CD4-positive, CD25-positive, alpha-beta regulatory T cell (primary cell): ENCODE data around the gene IRS1. TPM values are rescaled to one million over a fixed set of nuclear protein-coding genes. Genes with fewer than 3 reads are reported as not detected.
"Not testable (repeated sequence)": the region's sequence is repeated elsewhere in the genome, so short reads cannot be mapped to it uniquely, and the experiment has no call there.

Experiments
- ATAC-seq, 2 donors: fragments of 150-1000 bp; cut with Tn5 transposase; one replicate each; pipeline ENCODE4 v1.10.0; 2021; ENCODE audit warnings: low read depth in 2 of 2, moderate number of reproducible peaks in 2 of 2, moderate library complexity in 1 of 2
- DNase-seq, 3 donors: peaks; one replicate each; pipeline versions ENCODE4 v3.0.0 to v3.0.0-alpha.2; 2012 to 2022; ENCODE audit warnings: mixed read lengths in 1 of 3
- H3K27ac ChIP-seq: one replicate; pipeline ENCODE4 v1.7.0; 2013; ENCODE audit warnings: mild to moderate bottlenecking, low read length; ENCODE audit not compliant: insufficient read depth, poor library complexity, severe bottlenecking
- H3K27me3 ChIP-seq: one replicate; pipeline ENCODE4 v1.7.0; 2013; ENCODE audit warnings: low read length; ENCODE audit not compliant: control insufficient read depth, insufficient read depth
- H3K36me3 ChIP-seq: one replicate; pipeline ENCODE4 v1.7.0; 2013; ENCODE audit warnings: mild to moderate bottlenecking, low read length, moderate library complexity; ENCODE audit not compliant: control insufficient read depth, insufficient read depth
- H3K4me1 ChIP-seq: 2 replicates; pipeline ENCODE4 v1.7.0; 2013; ENCODE audit warnings: mild to moderate bottlenecking, low read length; ENCODE audit not compliant: insufficient read depth, control insufficient read depth, poor library complexity, severe bottlenecking
- H3K4me3 ChIP-seq: one replicate; pipeline ENCODE4 v1.7.0; 2013; ENCODE audit warnings: low read depth, mild to moderate bottlenecking, low read length, moderate library complexity
- H3K9me3 ChIP-seq, 2 experiments: 1 replicate in 1 of 2; 2 replicates in 1 of 2; pipeline ENCODE4 v1.7.0; 2013; ENCODE audit warnings: low read length in 2 of 2, mild to moderate bottlenecking in 1 of 2, moderate library complexity in 1 of 2; ENCODE audit not compliant: control insufficient read depth in 2 of 2
- H3K27ac Mint-ChIP-seq, 3 donors: one replicate each; pipeline ENCODE4 v1.8.0; 2020 to 2022; ENCODE audit warnings: mild to moderate bottlenecking in 3 of 3, mixed read lengths in 3 of 3, moderate library complexity in 2 of 3
- H3K27me3 Mint-ChIP-seq: one replicate; pipeline ENCODE4 v1.8.0; 2022; ENCODE audit warnings: mild to moderate bottlenecking, mixed read lengths
- H3K36me3 Mint-ChIP-seq: one replicate; pipeline ENCODE4 v1.8.0; 2020; ENCODE audit warnings: mixed read lengths
- H3K4me1 Mint-ChIP-seq, 4 donors: one replicate each; pipeline ENCODE4 v1.8.0; 2020 to 2022; ENCODE audit warnings: mixed read lengths in 4 of 4, mild to moderate bottlenecking in 1 of 4
- H3K4me3 Mint-ChIP-seq, 4 donors: one replicate each; pipeline ENCODE4 v1.8.0; 2020 to 2022; ENCODE audit warnings: mild to moderate bottlenecking in 4 of 4, mixed read lengths in 4 of 4, moderate library complexity in 3 of 4
- H3K9me3 Mint-ChIP-seq, 7 donors: one replicate each; pipeline ENCODE4 v1.8.0; 2020 to 2022; ENCODE audit warnings: mixed read lengths in 7 of 7, mild to moderate bottlenecking in 3 of 7, moderate library complexity in 2 of 7
- polyA plus RNA-seq, 4 donors: library from polyadenylated mRNA; unstranded; fragments of 300-500 nt; fragmentation: Illumina TruSeq; gene quantifications; one replicate each; pipeline ENCODE4 v1.2.3, GENCODE V29; 2021
- total RNA-seq: library from RNA; stranded (reverse); gene quantifications from one replicate; pipeline ENCODE4 v1.2.3, GENCODE V29; 2022

IRS1 gene
- total RNA-seq (3.5 TPM), polyA plus RNA-seq (under 1 TPM in 3 of 4 donors, not detected in 1; 0.05 to 0.17 (median 0.13) TPM)

GRCh38 chr2:226799211-226799975 is at the start of gene IRS1:
TSS of gene IRS1 (minus strand) at chr2:226799820. CDS start at chr2:226798738, 1,082 bp downstream.
- H3K4me1 Mint-ChIP-seq = peaks cover 6 to 26% (median 12%) of the 10 kb centered on the region in 4 donors

GRCh38 chr2:226849349-226849748 is 49.7 kb upstream of the IRS1 start:
- ATAC-seq (no peak), DNase-seq (no peak)
- no peaks in the 10 kb centered on the region for H3K9me3 Mint-ChIP-seq
- H3K4me3 Mint-ChIP-seq = no peak overlapping the region
- H3K36me3 Mint-ChIP-seq = peaks cover 11% of the 10 kb centered on the region
- no peak overlapping the region for H3K4me3 ChIP-seq
- H3K9me3 ChIP-seq = no peaks in the 10 kb centered on the region
- peaks cover 6% of the 10 kb centered on the region for H3K36me3 ChIP-seq
- H3K4me1 ChIP-seq = no peaks in the 10 kb centered on the region
- no peaks in the 10 kb centered on the region for H3K27me3 Mint-ChIP-seq
- peak overlapping the region in 1 of 3 donors; percentile 65 for H3K27ac Mint-ChIP-seq
- H3K27me3 ChIP-seq = no peaks in the 10 kb centered on the region
- H3K4me1 Mint-ChIP-seq = peaks cover 9 to 31% (median 22%) of the 10 kb centered on the region in 4 donors
- no peak overlapping the region for H3K27ac ChIP-seq

More at GRCh38 chr2:226799211-226799975, at the start of gene IRS1:
- Histone ChIP-seq H3K27me3 (peaks cover 2% of the 10 kb centered on the region), H3K27ac (peak within 1 kb of the TSS; percentile 33), H3K4me1 (peaks cover 30% of the 10 kb centered on the region), H3K36me3 (no peaks in the 10 kb centered on the region), H3K4me3 (peak within 1 kb of the TSS; percentile 53), H3K9me3 (no peaks in the 10 kb centered on the region)
- Mint-ChIP-seq H3K27ac (peak within 1 kb of the TSS in 2 of 3 donors; percentile 69 to 83), H3K9me3 (no peaks in the 10 kb centered on the region), H3K36me3 (no peaks in the 10 kb centered on the region), H3K27me3 (peaks cover 37% of the 10 kb centered on the region), H3K4me3 (peak within 1 kb of the TSS; percentile 86 to 93 (median 90))
- DNase-seq (peak; percentile 59 to 69 (median 61)), ATAC-seq (peak; percentile 50 to 59)

GRCh38 chr2:226847511-226847910 is 47.9 kb upstream of the IRS1 start:
- Mint-ChIP-seq H3K27me3 (no peaks in the 10 kb centered on the region), H3K27ac (no peak overlapping the region), H3K4me1 (peaks cover 10 to 45% (median 32%) of the 10 kb centered on the region in 4 donors), H3K4me3 (no peak overlapping the region), H3K9me3 (peaks cover 0 to under 1% (median 0%) of the 10 kb centered on the region in 7 donors), H3K36me3 (peaks cover 22% of the 10 kb centered on the region)
- no peak for DNase-seq
- ATAC-seq = no peak
- Histone ChIP-seq H3K36me3 (peaks cover 6% of the 10 kb centered on the region), H3K27me3 (no peaks in the 10 kb centered on the region), H3K4me1 (no peaks in the 10 kb centered on the region), H3K4me3 (no peak overlapping the region), H3K27ac (no peak overlapping the region), H3K9me3 (no peaks in the 10 kb centered on the region)

- peaks cover 0 to 2% (median 0%) of the 10 kb centered on the region in 7 donors for H3K9me3 Mint-ChIP-seq
- no peak overlapping the region for H3K27ac Mint-ChIP-seq
- no peaks in the 10 kb centered on the region for H3K27me3 Mint-ChIP-seq
- no peak overlapping the region for H3K4me3 Mint-ChIP-seq
- peaks cover 2% of the 10 kb centered on the region for H3K36me3 ChIP-seq
- no peak for ATAC-seq
- H3K27ac ChIP-seq = no peak overlapping the region
- H3K4me1 ChIP-seq = no peaks in the 10 kb centered on the region
- DNase-seq = no peak
- H3K36me3 Mint-ChIP-seq = peaks cover 24% of the 10 kb centered on the region
- H3K4me3 ChIP-seq = no peak overlapping the region
- H3K4me1 Mint-ChIP-seq = peaks cover 10 to 47% (median 36%) of the 10 kb centered on the region in 4 donors
- H3K27me3 ChIP-seq = no peaks in the 10 kb centered on the region
- H3K9me3 ChIP-seq = no peaks in the 10 kb centered on the region
Observed at GRCh38 chr2:226847090-226847489, 47.5 kb upstream of the IRS1 start.

GRCh38 chr2:226845386-226846116 is 45.9 kb upstream of the IRS1 start:
- no peak for ATAC-seq
- Mint-ChIP-seq H3K9me3 (peaks cover 0 to 2% (median 0%) of the 10 kb centered on the region in 7 donors), H3K4me3 (no peak overlapping the region), H3K36me3 (peaks cover 22% of the 10 kb centered on the region), H3K27ac (no peak overlapping the region), H3K4me1 (peaks cover 10 to 49% (median 46%) of the 10 kb centered on the region in 4 donors), H3K27me3 (no peaks in the 10 kb centered on the region)
- no peak for DNase-seq
- Histone ChIP-seq H3K36me3 (no peaks in the 10 kb centered on the region), H3K27me3 (no peaks in the 10 kb centered on the region), H3K9me3 (no peaks in the 10 kb centered on the region), H3K4me3 (no peak overlapping the region), H3K27ac (no peak overlapping the region), H3K4me1 (peaks cover 4% of the 10 kb centered on the region)

GRCh38 chr2:226843001-226843400 is 43.4 kb upstream of the IRS1 start:
- not testable (repeated sequence) for H3K27ac ChIP-seq

GRCh38 chr2:226839951-226840350 is 40.3 kb upstream of the IRS1 start:
- no peaks in the 10 kb centered on the region for H3K27me3 ChIP-seq

More at GRCh38 chr2:226843001-226843400, 43.4 kb upstream of the IRS1 start:
- DNase-seq, H3K27me3 Mint-ChIP-seq, H3K36me3 ChIP-seq, H3K4me3 ChIP-seq, H3K9me3 ChIP-seq, H3K27me3 ChIP-seq, ATAC-seq, H3K9me3 Mint-ChIP-seq: not testable (repeated sequence)
- peaks cover 26 to 69% (median 62%) of the 10 kb centered on the region in 4 donors for H3K4me1 Mint-ChIP-seq
- H3K4me3 Mint-ChIP-seq = peak overlapping the region in 2 of 4 donors; percentile 15 to 42
- H3K4me1 ChIP-seq = peaks cover 29% of the 10 kb centered on the region
- H3K36me3 Mint-ChIP-seq = peaks cover 20% of the 10 kb centered on the region
- peak overlapping the region in 2 of 3 donors; percentile 24 to 31 for H3K27ac Mint-ChIP-seq

More at GRCh38 chr2:226839951-226840350, 40.3 kb upstream of the IRS1 start:
- ATAC-seq (no peak), DNase-seq (peak in 2 of 3 donors; percentile 14 to 28)
- Histone ChIP-seq H3K4me3 (peak overlapping the region; percentile 98), H3K36me3 (no peaks in the 10 kb centered on the region), H3K4me1 (peaks cover 54% of the 10 kb centered on the region), H3K27ac (peak overlapping the region; percentile 100), H3K9me3 (no peaks in the 10 kb centered on the region)
- Mint-ChIP-seq H3K36me3 (peaks cover 20% of the 10 kb centered on the region), H3K27ac (peak overlapping the region in 2 of 3 donors; percentile 100), H3K27me3 (no peaks in the 10 kb centered on the region), H3K9me3 (peaks cover 0 to 2% (median 0%) of the 10 kb centered on the region in 7 donors), H3K4me3 (peak overlapping the region in 3 of 4 donors; percentile 80 to 92 (median 85)), H3K4me1 (peaks cover 39 to 88% (median 66%) of the 10 kb centered on the region in 4 donors)
